Inflammatory macrophage treated with lipopolysaccharide for 1 hour (primary cell): ENCODE results near the gene STIM2.
A peak's percentile ranks its signal among the peaks of the same experiment; 100 is the strongest.
"Not testable (repeated sequence)": the region's sequence is repeated elsewhere in the genome, so short reads cannot be mapped to it uniquely, and the experiment has no call there.

Source experiments
- DNase-seq, 2 donors: peaks; one replicate each; pipeline ENCODE4 v3.0.0-alpha.2; 2020 to 2022

The STIM2 gene

DNA sequence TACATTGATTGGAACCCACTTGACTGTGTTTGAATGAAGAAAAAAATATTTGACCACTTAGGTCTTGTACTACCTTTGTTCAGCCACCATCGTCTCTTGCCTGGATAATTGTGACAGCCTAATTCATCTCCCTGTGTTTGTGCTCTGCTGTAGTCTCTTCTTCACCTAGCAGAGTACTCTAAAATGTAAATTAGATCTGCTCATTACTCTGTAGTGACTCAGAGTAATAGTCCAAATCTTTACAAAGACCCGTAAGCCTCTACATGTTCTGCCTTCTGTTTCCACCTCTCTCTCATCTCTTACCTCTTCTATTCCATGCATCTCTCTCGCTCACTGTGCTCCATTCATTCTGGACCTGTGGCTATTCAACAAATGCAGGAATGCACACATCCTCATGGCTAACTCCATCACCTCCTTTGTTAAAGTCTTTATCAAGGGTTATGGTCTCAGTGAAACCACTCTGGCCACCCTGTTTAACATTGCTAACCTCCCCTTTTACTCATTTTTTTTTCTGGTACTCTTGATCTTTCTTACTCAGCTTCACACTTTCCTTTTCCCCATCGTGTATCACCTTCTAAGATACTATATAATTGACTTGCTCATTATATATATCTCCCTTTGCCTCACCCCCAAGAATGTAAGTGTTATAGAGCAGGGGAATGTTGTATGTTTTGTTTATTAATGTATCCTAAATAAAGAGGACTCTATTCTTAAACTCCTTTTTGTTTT, 98.4 kb downstream of the STIM2 start:
- no peak for DNase-seq

GRCh38 chr4:26959654-26960047, 99.0 kb downstream of the STIM2 start:
- no peak for DNase-seq

GRCh38 chr4:26962720-26963119, 102.1 kb downstream of the STIM2 start:
- DNase-seq: no peak

DNA sequence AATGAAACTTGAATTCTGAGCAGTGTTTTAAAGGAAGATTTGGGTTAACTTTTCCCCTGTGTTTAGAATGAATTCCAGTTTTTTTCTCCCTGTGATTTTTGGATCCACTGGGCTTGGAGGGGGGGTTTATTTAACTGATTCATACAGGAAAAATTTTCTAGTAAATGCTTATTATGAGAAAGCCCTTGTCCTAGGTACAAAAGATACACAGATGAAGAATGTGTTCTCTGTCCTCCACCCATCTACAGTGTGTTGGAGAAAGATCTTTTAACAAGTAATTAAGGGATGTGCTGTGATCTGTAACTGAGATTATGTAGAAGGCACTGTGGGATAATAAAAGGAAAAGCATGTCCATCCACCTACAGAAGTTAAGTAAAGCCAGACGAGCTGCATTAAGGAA, 103.9 kb downstream of the STIM2 start:
- DNase-seq: no peak

- DNase-seq: no peak
These were observed 104.4 kb downstream of the STIM2 start for GRCh38 chr4:26964994-26965393.

DNA sequence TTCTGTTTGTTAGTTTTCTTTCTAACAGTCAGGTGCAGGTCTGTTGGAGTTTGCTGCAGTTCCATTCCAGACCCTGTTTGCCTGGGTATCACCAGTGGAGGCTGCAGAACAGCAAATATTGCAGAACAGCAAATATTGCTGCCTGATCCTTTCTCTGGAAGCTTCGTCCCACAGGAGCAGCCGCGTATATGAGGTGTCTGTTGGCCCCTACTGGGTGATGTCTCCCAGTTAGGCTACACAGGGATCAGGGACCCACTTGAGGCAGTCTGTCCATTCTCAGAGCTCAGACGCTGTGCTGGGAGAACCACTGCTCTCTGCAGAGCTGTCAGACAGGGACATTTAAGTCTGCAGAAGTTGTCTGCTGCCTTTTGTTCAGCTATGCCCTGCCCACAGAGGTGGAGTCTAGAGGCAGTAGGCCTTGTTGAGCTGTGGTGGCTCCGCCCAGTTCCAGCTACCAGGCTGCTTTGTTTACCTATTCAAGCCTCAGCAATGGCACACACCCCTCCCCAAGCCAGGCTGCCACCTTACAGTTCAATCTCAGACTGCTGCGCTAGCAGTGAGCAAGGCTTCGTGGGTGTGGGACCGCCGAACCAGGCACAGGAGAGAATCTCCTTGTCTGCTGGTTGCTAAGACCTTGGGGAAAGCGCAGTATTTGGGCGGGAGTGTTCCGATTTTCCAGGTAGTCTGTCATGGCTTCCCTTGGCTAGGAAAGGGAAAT, 115.0 kb downstream of the STIM2 start:
- DNase-seq: not testable (repeated sequence)

DNA sequence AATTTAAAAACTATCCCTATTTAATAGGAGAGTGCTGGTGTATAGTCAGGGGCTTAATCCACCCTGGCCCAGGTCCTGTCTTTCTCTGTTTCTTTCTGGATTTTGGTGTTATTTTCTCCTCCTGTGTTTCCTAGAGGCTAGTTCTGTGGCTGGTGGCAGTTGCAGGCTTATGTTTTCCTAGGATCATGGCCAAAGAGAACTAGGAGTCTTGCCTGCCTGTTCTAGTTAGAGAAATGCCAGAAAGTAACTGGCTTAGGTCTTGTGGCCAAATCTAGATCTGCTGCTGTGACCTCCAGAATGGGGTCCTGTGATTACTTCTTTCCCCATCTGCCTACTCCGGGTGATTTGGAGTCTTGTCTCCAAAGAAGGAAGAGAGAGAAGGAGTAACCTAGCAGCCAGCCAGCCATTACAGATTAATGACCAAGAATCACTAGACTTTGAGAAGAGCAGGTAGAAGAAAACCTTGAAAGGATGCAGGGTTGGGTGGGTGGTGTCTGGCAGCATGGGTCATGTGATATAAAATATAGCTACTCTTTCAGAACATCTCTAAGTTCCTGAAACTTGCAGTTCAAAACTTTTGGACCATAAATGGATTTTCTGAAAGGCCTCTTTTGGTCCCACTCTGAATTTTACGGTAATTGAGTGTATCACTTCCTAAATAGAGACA, 117.9 kb downstream of the STIM2 start:
- DNase-seq: no peak

DNA sequence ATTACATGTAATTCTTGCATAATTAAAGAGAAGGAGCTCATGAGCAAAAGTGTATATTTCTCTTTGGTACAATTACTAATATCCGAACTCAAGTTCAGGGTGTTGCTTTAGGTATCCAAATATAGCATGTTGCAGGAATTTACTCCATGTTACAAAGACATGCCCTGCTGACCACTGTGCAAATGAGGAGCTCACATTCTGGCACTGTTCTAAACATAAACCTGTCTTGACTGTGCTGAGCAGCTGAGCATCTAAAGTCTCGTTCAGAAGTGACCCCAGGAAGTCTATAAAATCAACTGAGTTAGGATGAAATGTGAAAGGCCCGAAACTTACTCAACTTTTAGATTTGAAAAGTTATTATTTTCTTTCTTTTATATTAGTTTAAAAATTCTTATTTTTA, 124.3 kb downstream of the STIM2 start:
- DNase-seq: no peak

DNA sequence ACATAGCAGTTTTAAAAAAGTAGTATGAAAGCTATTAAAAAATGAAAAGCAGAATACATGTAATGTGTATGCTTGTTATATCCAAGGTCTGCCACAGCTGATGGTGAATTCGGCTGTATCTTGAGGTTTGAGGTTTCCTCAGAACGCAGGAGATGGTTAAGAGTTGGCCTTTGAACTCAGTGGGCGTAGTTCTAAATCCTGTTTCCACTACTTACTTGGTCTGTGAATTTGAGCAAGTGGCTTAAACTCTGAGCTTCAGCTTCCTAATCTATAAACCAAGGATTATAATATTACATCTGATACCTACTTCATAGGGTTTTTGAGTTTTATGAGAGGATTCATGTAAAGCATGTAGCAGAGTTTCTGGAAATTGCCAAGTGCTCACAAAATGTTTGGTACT, 125.2 kb downstream of the STIM2 start:
- DNase-seq: peak in 1 of 2 donors; percentile 5

DNA sequence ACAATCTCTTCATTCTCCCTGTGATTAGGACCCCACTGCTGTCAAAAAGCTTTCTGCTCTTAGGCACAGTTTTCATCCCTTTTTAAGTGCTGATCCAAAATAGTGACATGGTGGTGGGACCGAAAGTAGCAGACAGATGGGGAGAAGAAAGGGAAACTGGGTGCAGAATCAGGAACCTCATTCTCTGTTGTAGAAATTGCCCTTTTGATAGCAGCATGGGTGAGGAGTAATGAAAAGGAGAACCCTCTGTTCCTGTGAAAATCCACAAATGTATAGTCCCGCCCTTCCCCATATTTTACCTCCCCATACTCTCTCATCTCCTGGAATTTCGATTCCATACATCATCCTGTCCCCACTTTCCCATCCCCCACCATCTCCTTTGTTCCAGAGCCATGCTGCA, 126.5 kb downstream of the STIM2 start:
- peak in 1 of 2 donors; percentile 40 for DNase-seq

GRCh38 chr4:26991057-26991456, 130.4 kb downstream of the STIM2 start:
- no peak for DNase-seq

DNA sequence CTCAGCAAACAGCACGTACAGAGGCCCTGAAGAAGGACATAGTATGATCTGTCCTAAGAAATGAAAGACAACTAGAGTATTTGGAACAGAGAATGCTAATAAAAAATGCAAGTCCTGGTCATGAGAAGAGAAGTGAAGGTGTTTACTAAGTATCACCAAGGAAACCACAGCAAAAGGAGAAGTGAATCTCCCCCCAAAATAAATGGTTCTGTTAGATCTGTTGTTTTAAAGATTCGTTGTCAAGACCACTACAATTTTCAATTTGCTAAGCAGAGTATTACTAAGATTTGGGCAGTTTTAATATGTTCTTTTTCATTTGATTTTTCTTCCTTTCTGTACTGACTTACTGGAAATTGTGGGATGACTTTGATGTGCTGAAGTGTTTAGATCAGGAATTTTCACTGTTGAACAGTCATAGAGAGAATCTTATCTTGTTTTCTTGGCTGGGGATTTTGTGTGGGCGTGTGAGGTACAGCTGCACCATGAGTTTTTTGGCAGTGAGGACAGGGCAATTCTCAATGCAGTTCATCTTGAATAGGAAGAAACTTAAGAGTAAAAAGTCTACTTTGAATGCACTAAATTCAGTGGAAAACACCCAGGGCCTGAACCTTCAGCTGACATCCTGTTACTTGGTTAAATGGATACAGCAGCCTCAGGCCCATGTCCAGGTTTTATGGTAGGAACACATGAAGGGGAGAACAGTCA, 132.2 kb downstream of the STIM2 start:
- peak in 1 of 2 donors; percentile 21 for DNase-seq

- DNase-seq: no peak
These were observed 132.9 kb downstream of the STIM2 start for GRCh38 chr4:26993539-26993938.

- DNase-seq: no peak
These were observed 133.3 kb downstream of the STIM2 start for GRCh38 chr4:26993967-26994366.

DNA sequence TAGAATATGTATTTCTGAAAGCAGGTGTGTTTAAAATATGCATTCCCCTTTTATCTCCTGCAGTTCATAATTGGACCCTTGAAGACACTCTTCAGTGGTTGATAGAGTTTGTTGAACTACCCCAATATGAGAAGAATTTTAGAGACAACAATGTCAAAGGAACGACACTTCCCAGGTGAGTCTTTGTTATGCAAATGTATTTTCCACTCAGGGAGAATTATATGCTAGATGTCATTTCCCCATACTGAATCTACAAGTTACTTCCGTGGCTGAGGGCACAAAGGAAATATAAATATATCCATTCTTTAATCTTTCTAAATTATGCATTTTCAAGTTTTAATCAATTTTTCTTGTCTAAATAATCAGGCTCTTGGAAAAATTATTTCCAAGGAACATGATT, 134.7 kb downstream of the STIM2 start:
- DNase-seq: no peak

DNA sequence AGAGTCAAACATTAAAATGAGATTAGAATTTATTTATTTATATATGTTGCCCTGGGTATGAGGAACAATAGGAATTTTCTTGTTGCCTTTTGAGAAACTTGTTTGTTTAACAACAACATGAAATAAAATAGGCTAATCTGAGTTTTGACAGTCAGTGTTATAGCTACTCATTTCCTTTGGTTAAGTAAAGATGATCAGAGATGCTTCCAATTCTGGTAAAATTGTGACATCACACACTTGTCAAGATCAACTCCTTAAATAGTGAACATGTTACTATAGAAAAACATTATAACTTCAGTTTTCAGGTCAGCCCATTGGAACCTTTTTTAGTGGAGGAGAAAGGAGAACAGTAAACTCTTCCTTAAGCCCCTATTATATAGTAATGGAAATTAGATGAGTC, 136.1 kb downstream of the STIM2 start:
- DNase-seq: no peak

DNA sequence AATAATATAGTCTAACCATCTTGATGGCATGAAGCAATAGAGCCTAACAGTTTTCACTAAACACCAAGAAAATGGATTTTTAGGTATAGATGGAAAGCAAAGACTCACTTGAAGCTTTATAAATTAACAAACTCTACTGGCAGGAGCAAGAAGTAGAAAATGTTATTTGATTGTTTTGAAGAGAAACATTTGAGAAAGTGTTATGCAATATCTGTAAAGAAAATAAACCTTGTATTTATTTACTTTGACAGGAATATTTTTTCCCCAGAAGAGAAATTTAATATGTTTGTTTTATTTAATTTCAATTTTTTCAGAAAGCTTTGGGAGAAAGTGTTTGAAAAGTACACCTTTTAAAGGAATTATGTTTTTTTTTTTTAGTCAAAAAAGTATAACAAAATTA, 139.0 kb downstream of the STIM2 start:
- DNase-seq: no peak

DNA sequence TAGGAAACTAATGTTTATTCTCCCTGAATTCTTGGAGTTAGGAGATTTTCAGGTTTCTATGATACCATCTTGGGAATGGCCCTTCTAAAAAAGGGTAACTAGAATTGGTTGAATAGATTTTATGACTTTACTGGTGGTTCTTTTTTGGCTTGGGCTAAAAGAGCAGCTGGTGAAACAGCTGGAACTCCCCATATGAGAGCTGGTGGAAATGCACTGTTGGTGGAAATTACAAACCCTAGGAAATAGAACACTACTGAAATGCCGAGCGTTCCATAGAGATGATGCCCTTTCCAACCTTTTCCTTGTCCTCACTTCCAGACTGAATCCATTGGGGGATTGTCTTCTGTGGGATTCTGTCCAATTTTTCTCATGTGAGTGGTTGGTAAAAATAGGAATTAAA, 139.5 kb downstream of the STIM2 start:
- no peak for DNase-seq

DNA sequence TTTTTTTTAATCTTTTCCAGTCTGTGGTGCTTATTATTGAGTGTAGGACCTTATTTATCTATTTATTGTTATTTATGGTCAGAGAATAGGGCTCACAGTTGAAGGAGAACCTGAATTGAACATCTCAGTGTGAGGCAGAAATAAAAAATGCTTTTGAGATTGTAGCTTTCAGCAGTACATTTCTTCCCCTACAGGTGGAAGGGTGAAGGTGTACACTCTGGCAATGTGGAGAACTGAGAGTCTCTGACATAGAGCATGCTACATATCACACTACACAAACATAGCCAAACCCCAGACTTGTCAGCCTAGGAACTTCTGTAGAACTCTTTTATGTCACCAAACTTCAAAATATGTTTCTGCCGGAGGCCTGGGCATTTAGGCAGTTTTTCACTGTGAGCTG, 140.2 kb downstream of the STIM2 start:
- DNase-seq: no peak

GRCh38 chr4:27001398-27002164, 140.9 kb downstream of the STIM2 start:
- no peak for DNase-seq

- DNase-seq: no peak
These were observed 143.0 kb downstream of the STIM2 start for GRCh38 chr4:27003642-27004113.

- no peak for DNase-seq
These were observed 144.9 kb downstream of the STIM2 start for GRCh38 chr4:27005501-27005900.
